ENCODE measurements around the gene TNFAIP8L3. TPM values are rescaled to one million over a fixed set of nuclear protein-coding genes. Genes with fewer than 3 reads are reported as not detected.

The TNFAIP8L3 gene
- total RNA-seq, 2 experiments from 2014 or later: not detected

DNA sequence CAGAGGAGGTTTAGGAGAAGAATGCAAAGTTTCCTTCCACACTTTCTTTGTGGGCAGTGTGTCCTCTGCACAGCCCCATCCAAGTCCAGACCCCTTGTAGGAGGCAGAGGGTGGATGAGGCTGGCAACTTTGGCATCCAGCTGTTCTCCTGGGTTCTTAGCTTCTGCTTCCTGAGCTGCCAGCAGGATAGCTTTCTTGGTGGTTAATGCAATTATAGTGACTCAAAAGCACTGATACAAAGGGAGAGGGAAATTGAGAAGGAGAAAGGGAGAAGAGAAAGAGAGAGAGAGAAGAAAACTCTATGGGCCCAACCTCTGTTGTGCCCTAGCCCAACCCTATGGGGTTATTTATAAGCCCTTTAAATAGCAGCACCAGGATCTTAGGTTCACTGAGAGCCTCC lies 4.5 kb upstream of the TNFAIP8L3 start:
- intact Hi-C loops (cut with DNase I, micrococcal nuclease): no loop called here
- DNase-seq: no peak
- H3K4me1 Mint-ChIP-seq (ENCODE audit: low read depth): no peaks in the 10 kb centered on the region
- Histone ChIP-seq H3K27me3 (ENCODE audit: control insufficient read depth in 1 of 2, insufficient read depth in 2 of 2, low read length in 2 of 2) (peaks cover 17 to 58% of the 10 kb centered on the region in 2 experiments), H3K4me3 (ENCODE audit: low read length) (no peak overlapping the region), H3K9me3 (ENCODE audit: control insufficient read depth in 1 of 2, insufficient read depth in 1 of 2, low read length in 2 of 2) (no peaks in the 10 kb centered on the region), H3K4me1 (ENCODE audit: insufficient read depth, low read length) (peaks cover under 1% of the 10 kb centered on the region), H3K27ac (ENCODE audit: low read depth in 1 of 2, low read length in 2 of 2) (no peak overlapping the region), H3K36me3 (ENCODE audit: insufficient read depth, low read length) (no peaks in the 10 kb centered on the region)
- TF ChIP-seq, protein P1, sequence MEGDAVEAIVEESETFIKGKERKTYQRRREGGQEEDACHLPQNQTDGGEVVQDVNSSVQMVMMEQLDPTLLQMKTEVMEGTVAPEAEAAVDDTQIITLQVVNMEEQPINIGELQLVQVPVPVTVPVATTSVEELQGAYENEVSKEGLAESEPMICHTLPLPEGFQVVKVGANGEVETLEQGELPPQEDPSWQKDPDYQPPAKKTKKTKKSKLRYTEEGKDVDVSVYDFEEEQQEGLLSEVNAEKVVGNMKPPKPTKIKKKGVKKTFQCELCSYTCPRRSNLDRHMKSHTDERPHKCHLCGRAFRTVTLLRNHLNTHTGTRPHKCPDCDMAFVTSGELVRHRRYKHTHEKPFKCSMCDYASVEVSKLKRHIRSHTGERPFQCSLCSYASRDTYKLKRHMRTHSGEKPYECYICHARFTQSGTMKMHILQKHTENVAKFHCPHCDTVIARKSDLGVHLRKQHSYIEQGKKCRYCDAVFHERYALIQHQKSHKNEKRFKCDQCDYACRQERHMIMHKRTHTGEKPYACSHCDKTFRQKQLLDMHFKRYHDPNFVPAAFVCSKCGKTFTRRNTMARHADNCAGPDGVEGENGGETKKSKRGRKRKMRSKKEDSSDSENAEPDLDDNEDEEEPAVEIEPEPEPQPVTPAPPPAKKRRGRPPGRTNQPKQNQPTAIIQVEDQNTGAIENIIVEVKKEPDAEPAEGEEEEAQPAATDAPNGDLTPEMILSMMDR (IDR thresholded peaks at IDR 0.05): no peak
- H3K4me3 Mint-ChIP-seq: no peak overlapping the region
- peaks cover 78% of the 10 kb centered on the region for H3K27me3 Mint-ChIP-seq
- POLR2A ChIA-PET: no interaction called here
- no peaks in the 10 kb centered on the region for H3K36me3 Mint-ChIP-seq (ENCODE audit: low read depth)
- H3K9me3 Mint-ChIP-seq: no peaks in the 10 kb centered on the region
- no peak overlapping the region for H3K27ac Mint-ChIP-seq
- CTCF ChIA-PET: no interaction called here
- no peak for ATAC-seq (ENCODE audit: poor library complexity)

DNA sequence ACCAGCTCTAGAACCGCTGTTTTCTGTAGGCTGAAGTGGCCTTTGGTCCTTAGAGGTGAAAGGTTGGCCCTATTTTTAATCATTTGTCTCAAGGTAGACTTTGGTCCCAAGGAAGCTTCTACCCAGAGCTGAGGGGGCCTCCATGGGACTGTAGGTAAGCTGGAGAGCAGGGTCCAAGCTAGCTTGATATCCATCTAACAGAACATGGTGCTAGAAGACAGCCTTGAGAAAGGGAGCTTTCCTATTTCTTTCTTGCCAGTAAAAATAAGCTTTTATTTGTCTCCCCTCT lies 3.6 kb upstream of the TNFAIP8L3 start:
- H3K36me3 ChIP-seq (ENCODE audit: insufficient read depth, low read length): no peaks in the 10 kb centered on the region
- Mint-ChIP-seq H3K4me3 (no peak overlapping the region), H3K36me3 (ENCODE audit: low read depth) (no peaks in the 10 kb centered on the region), H3K9me3 (no peaks in the 10 kb centered on the region), H3K27me3 (peaks cover 80% of the 10 kb centered on the region), H3K27ac (no peak overlapping the region), H3K4me1 (ENCODE audit: low read depth) (no peaks in the 10 kb centered on the region)
- DNase-seq (no peak), ATAC-seq (ENCODE audit: poor library complexity) (no peak)
- TF ChIP-seq, protein P1 (IDR thresholded peaks at IDR 0.05): no peak
- intact Hi-C loops (cut with DNase I, micrococcal nuclease): no loop called here
- H3K27me3 ChIP-seq (ENCODE audit: control insufficient read depth in 1 of 2, insufficient read depth in 2 of 2, low read length in 2 of 2): peaks cover 26 to 61% of the 10 kb centered on the region in 2 experiments
- ChIA-PET POLR2A (no interaction called here), CTCF (no interaction called here)
- no peak overlapping the region for H3K27ac ChIP-seq (ENCODE audit: low read depth in 1 of 2, low read length in 2 of 2)
- H3K4me1 ChIP-seq (ENCODE audit: insufficient read depth, low read length): peaks cover 10% of the 10 kb centered on the region
- H3K9me3 ChIP-seq (ENCODE audit: control insufficient read depth in 1 of 2, insufficient read depth in 1 of 2, low read length in 2 of 2): peaks cover 0 to 5% of the 10 kb centered on the region in 2 experiments
- no peak overlapping the region for H3K4me3 ChIP-seq (ENCODE audit: low read length)

DNA sequence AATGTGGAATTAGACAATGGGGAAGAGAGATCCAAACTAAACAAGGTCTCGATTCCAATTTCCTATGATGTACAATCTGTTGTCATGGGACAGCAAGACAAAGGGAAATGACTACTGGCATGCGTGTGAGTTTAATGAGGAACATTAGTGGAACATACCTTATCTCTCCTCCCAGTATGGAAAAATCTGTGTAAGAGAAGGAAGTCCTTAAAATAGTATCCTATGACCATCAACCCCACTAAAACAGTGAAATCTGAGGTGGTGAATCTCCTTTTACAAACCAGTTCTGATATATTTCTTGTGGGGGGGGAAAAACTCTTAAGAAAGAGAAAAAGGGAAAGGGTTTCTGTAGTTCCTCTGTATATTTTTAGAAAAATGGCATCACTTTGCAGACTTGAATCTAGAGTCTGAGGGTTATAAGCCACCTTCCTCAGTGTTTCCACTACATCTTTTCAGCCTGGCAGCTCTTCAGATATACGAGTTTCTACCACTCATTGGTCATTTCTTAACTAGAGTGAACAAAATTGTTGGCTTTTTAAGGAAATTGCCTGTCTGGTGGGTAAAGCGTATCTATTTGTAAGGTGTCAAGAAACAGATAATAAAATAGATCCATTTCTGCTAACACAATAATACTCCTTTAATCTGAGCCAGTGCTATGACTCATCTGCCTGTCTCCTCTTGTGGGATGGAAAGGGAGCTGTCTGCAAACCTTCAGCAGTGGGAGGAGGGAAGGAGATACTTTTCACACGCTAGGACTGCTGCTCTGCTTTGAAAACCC lies 3.0 kb upstream of the TNFAIP8L3 start:
- Mint-ChIP-seq H3K9me3 (no peaks in the 10 kb centered on the region), H3K27ac (no peak overlapping the region), H3K36me3 (ENCODE audit: low read depth) (no peaks in the 10 kb centered on the region), H3K4me1 (ENCODE audit: low read depth) (no peaks in the 10 kb centered on the region), H3K27me3 (peaks cover 80% of the 10 kb centered on the region), H3K4me3 (no peak overlapping the region)
- ChIA-PET CTCF (no interaction called here), POLR2A (no interaction called here)
- H3K27ac ChIP-seq (ENCODE audit: low read depth in 1 of 2, low read length in 2 of 2): no peak overlapping the region
- ATAC-seq (ENCODE audit: poor library complexity) (no peak), DNase-seq (peak in 2 of 14 experiments; percentile 5 to 17)
- H3K36me3 ChIP-seq (ENCODE audit: insufficient read depth, low read length): no peaks in the 10 kb centered on the region
- intact Hi-C loops (cut with DNase I, micrococcal nuclease): no loop called here
- H3K4me1 ChIP-seq (ENCODE audit: insufficient read depth, low read length): peaks cover 11% of the 10 kb centered on the region
- peaks cover 0 to 5% of the 10 kb centered on the region in 2 experiments for H3K9me3 ChIP-seq (ENCODE audit: control insufficient read depth in 1 of 2, insufficient read depth in 1 of 2, low read length in 2 of 2)
- H3K27me3 ChIP-seq (ENCODE audit: control insufficient read depth in 1 of 2, insufficient read depth in 2 of 2, low read length in 2 of 2): peaks cover 28 to 67% of the 10 kb centered on the region in 2 experiments
- TF ChIP-seq, protein P1 (IDR thresholded peaks at IDR 0.05): no peak
- H3K4me3 ChIP-seq (ENCODE audit: low read length): no peak overlapping the region

All from CD4-positive, alpha-beta T cell (primary cell).